GM15510 (cell line): ENCODE results near the gene ZNF138.

Experiments used
- POLR2A ChIP-seq: IDR thresholded peaks from 3 replicates; pipeline ENCODE4 v1.6.1; 2011; ENCODE audit warnings: borderline replicate concordance; ENCODE audit not compliant: insufficient read length; ENCODE audit errors: extremely low read depth

The ZNF138 gene

GRCh38 chr7:64838691-64839090, 44.5 kb downstream of the ZNF138 start:
- TF ChIP-seq POLR2A: no peak

GRCh38 chr7:64839910-64840309, 45.7 kb downstream of the ZNF138 start:
- no peak for TF ChIP-seq POLR2A

GRCh38 chr7:64849250-64849923, 55.2 kb downstream of the ZNF138 start:
- no peak for TF ChIP-seq POLR2A

- TF ChIP-seq POLR2A: no peak
These were observed 55.8 kb downstream of the ZNF138 start for GRCh38 chr7:64849924-64850499.

- TF ChIP-seq POLR2A: no peak
These were observed 59.5 kb downstream of the ZNF138 start for GRCh38 chr7:64853679-64854078.

- no peak for TF ChIP-seq POLR2A
These were observed 60.7 kb downstream of the ZNF138 start for GRCh38 chr7:64854969-64855368.

- TF ChIP-seq POLR2A: no peak
These were observed 68.8 kb downstream of the ZNF138 start for GRCh38 chr7:64863021-64863420.

GRCh38 chr7:64863969-64864368, 69.7 kb downstream of the ZNF138 start:
- no peak for TF ChIP-seq POLR2A

GRCh38 chr7:64867863-64868440, 73.7 kb downstream of the ZNF138 start:
- no peak for TF ChIP-seq POLR2A

GRCh38 chr7:64868499-64868898, 74.3 kb downstream of the ZNF138 start:
- TF ChIP-seq POLR2A: no peak

GRCh38 chr7:64869121-64869725, 75.0 kb downstream of the ZNF138 start:
- TF ChIP-seq POLR2A: no peak

GRCh38 chr7:64869912-64870562, 75.8 kb downstream of the ZNF138 start:
- TF ChIP-seq POLR2A: no peak

GRCh38 chr7:64870656-64871055, 76.4 kb downstream of the ZNF138 start:
- no peak for TF ChIP-seq POLR2A

GRCh38 chr7:64871761-64872160, 77.5 kb downstream of the ZNF138 start:
- TF ChIP-seq POLR2A: no peak
